ENCODE measurements around the gene ZCCHC18. TPM values are rescaled to one million over a fixed set of nuclear protein-coding genes. Genes with fewer than 3 reads are reported as not detected.
"Not testable (repeated sequence)": the region's sequence is repeated elsewhere in the genome, so short reads cannot be mapped to it uniquely, and the experiment has no call there.

Gene ZCCHC18
- total and polyA plus RNA-seq, 8 donors = 0.50 to 2.8 (median 0.92) TPM; not detected in 3

- WGBS, 5 donors = 67 to 92% (median 87%) methylated on average over 8 to 10 of the region's 10 CpGs
- Histone ChIP-seq H3K27me3 (peaks cover 0 to 3% (median 0%) of the 10 kb centered on the region in 3 donors), H3K4me3 (no peak overlapping the region), H3K27ac (no peak overlapping the region), H3K4me1 (no peaks in the 10 kb centered on the region), H3K9me3 (no peaks in the 10 kb centered on the region), H3K36me3 (no peaks in the 10 kb centered on the region)
- intact Hi-C loops (cut with DNase I; ENCODE audit: low total_unique reads) = no loop called here
- TF ChIP-seq EP300 (IDR thresholded peaks at IDR 0.05) = no peak
- DNase-seq = no peak
These were observed 7.6 kb upstream of the ZCCHC18 start for GRCh38 chrX:104104676-104105075.

GRCh38 chrX:104105330-104106262, 6.7 kb upstream of the ZCCHC18 start:
- no peak for DNase-seq
- WGBS, 5 donors = 55 to 71% (median 64%) methylated on average over 9 to 11 of the region's 11 CpGs
- Histone ChIP-seq H3K36me3 (no peaks in the 10 kb centered on the region), H3K9me3 (no peaks in the 10 kb centered on the region), H3K4me3 (no peak overlapping the region), H3K4me1 (no peaks in the 10 kb centered on the region), H3K27ac (no peak overlapping the region), H3K27me3 (peaks cover 0 to 3% (median 0%) of the 10 kb centered on the region in 3 donors)
- intact Hi-C loops (cut with DNase I; ENCODE audit: low total_unique reads) = no loop called here
- TF ChIP-seq POLR2AphosphoS5 (IDR thresholded peaks at IDR 0.05) (no peak), CTCF (IDR thresholded peaks at IDR 0.05) (no peak), EP300 (IDR thresholded peaks at IDR 0.05) (no peak), POLR2A (IDR thresholded peaks at IDR 0.05) (no peak)

GRCh38 chrX:104108955-104109354, 3.4 kb upstream of the ZCCHC18 start:
- no peak for DNase-seq
- Histone ChIP-seq H3K27me3 (peaks cover 0 to 10% (median 0%) of the 10 kb centered on the region in 3 donors), H3K27ac (no peak overlapping the region), H3K4me1 (peaks cover 0 to 5% (median 2%) of the 10 kb centered on the region in 4 donors), H3K4me3 (no peak overlapping the region), H3K36me3 (no peaks in the 10 kb centered on the region), H3K9me3 (no peaks in the 10 kb centered on the region)
- intact Hi-C loops (cut with DNase I; ENCODE audit: low total_unique reads) = no loop called here
- no peak for TF ChIP-seq EP300 (IDR thresholded peaks at IDR 0.05)
- no peak for TF ChIP-seq CTCF (IDR thresholded peaks at IDR 0.05)
- no peak for TF ChIP-seq POLR2AphosphoS5 (IDR thresholded peaks at IDR 0.05)
- 55 to 93% (median 73%) methylated on average over 1 of the region's 1 CpG for WGBS, 5 donors

- DNase-seq; intact Hi-C loops (cut with DNase I; ENCODE audit: low total_unique reads); H3K9me3 ChIP-seq; H3K4me1 ChIP-seq; H3K4me3 ChIP-seq; H3K36me3 ChIP-seq; H3K27ac ChIP-seq: not testable (repeated sequence)
- peaks cover 0 to 22% (median 0%) of the 10 kb centered on the region in 3 donors for H3K27me3 ChIP-seq
- 43 to 69% (median 60%) methylated on average over 4 to 6 of the region's 6 CpGs for WGBS, 5 donors
These were observed 1.7 kb upstream of the ZCCHC18 start for GRCh38 chrX:104110491-104111240.

- peak; percentile 57 to 79 for DNase-seq
- 3 to 37% (median 12%) methylated on average over 14 to 24 of the region's 24 CpGs for WGBS, 5 donors
- Histone ChIP-seq H3K4me1 (peaks cover 0 to 5% (median 2%) of the 10 kb centered on the region in 4 donors), H3K27ac (peak overlapping the region in 4 of 5 donors; percentile 57 to 82 (median 70)), H3K27me3 (peaks cover 0 to 22% (median 0%) of the 10 kb centered on the region in 3 donors), H3K4me3 (peak overlapping the region; percentile 50 to 60 (median 58)), H3K9me3 (no peaks in the 10 kb centered on the region), H3K36me3 (no peaks in the 10 kb centered on the region)
- intact Hi-C loops (cut with DNase I; ENCODE audit: low total_unique reads) = no loop called here
- TF ChIP-seq CTCF (IDR thresholded peaks at IDR 0.05) (peak in 4 of 7 experiments; percentile 23 to 50 (median 32)), EP300 (IDR thresholded peaks at IDR 0.05) (no peak)
These were observed 1.1 kb downstream of the ZCCHC18 start for GRCh38 chrX:104113222-104113965.

Measured in stomach (tissue), 9 donors.